GM21786 (cell line): ENCODE data around the gene SYNE3.

ENCODE experiments used
- ATAC-seq: cut with Tn5 transposase; IDR thresholded peaks from one replicate; pipeline ENCODE4 v1.9.1; 2021; ENCODE audit not compliant: unreplicated experiment

SYNE3 gene

DNA sequence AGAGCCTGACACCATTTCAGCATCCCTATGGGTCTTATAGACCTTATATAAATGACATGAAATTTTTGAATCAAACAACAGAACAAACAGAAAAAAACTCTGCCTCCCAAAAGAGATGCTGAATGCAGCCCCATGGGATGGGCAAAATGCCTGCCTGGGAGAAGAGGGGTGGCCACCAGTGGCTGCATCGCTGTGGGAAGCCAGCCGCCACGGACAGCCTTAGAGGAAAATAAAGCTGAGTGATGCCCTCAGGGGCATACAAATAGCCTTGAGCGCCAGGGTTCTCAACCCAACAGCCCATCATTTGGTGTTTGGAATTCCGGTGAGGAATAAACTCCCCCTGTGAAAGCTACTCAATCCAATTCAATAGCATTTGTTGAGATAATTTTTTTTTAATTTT lies 22.9 kb downstream of the SYNE3 start:
- no peak for ATAC-seq

DNA sequence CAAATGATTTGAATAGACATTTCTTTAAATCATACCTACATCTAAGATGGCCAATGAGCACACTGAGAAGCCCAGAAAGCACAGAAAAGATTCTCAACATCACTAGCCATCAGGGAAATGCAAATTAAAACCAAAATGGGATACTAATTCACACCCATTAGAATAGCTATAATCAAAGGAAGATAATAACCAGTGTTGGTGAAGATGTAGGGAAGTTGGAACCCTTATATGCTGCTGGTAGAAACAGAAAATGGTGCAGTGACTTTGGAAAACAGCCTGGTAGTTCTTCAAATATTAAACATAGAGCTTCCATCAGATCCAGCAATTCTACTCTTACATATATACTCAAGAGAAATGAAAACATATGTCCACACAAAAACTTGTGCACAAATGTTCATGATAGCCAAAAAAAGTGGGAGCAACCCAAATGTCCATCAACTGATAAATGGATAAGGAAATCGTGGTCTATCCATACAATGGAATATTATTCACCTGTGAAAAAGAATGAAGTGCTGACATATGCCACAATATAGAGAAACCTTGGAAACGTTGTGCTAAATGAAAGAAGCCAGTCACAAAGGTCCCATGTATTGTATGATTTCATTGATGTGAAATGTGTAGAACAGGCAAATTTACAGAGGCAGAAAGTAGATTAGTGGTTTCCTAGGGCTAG lies 24.4 kb downstream of the SYNE3 start:
- no peak for ATAC-seq

DNA sequence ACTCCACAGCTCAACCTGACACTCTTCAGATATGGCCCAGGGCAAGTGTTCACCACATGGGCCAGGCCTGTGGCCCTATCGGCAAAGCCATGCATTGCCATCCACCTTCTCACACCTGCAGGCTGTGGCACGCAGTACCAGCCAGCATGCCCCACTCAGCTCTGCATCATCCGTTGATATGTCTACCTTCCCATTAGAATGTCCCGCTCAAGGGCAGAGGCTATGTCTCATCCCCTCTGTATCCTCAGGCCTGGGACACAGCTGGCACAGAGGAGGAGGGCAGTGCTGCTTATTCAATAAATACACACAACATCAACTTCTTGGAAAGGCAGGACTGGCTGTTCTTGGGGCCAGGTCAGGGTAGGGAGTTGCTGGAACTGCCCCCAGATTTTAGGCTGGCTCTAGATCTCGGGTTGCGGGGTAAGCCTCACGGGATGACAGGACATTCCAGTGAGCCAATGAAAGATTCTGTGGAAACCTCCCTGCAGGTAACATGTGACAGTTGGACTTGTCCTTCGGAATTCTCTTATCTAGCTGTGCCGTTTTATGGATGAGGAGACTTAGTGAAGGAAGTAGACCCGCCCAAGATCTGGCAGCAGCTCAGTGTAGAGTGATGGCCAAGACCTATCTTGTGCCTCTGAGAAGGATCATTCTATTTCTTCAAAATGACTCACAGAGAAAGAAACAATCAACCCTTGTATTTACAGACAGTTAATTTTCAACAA lies 25.6 kb downstream of the SYNE3 start:
- no peak for ATAC-seq

DNA sequence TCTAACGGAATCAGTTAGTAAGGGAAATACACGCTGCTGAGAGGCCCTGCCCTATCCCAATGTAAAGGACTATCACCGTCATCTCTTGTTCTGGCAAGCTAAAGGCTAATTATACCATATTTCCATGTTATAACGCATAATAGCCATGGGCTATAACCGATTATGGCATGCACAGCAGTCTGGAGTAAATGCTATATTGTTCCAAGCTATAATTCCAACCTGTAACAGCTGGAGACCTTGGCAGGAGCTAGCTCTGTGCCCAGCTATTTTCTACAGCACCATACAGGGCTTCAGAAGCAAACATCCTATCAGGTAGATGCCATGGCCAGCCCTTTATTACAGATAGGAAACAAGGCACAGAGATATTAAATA lies 26.3 kb downstream of the SYNE3 start:
- no peak for ATAC-seq

DNA sequence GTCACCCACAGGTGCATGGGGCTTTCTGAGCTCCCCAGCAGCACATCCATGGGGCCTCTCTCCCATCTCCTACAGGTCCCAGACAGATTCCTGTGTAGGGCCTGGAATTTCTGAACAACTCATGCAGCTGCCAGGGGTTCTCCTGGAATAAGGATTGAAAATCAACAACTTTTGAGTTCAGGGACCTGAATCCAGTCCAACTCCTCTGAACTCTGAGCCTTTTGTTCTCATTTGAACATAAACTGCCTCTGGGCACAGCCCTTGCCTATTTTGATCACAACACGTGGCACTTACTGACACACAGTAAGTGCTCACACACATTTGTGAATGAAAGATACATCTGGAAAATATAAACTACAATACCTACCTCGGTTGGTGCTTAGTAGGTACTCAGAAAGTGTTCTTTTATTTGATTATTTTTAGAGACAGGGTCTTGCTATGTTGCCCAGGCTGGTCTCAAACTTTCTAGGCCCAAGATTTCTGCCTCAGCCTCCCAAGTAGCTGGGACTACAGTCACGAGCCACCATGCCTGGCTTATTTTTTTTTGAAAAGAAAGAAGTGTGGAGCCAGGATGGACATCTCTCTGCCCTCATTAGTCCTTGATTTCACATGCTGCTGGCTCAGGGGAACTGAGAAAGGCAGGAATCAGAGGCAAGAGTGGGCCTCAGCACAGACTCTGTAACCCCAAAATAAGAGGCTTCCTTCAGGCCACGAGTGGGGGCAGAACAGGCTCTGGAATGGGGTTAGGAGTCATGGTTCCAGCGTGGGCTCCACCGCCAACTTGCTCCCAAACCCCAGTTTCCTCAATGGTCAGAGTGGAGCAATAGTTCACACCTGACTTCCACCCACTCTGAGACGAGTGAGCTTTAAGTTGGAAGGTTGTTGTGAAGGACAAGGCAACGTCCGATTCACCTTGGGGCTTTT lies 27.0 kb downstream of the SYNE3 start:
- no peak for ATAC-seq

DNA sequence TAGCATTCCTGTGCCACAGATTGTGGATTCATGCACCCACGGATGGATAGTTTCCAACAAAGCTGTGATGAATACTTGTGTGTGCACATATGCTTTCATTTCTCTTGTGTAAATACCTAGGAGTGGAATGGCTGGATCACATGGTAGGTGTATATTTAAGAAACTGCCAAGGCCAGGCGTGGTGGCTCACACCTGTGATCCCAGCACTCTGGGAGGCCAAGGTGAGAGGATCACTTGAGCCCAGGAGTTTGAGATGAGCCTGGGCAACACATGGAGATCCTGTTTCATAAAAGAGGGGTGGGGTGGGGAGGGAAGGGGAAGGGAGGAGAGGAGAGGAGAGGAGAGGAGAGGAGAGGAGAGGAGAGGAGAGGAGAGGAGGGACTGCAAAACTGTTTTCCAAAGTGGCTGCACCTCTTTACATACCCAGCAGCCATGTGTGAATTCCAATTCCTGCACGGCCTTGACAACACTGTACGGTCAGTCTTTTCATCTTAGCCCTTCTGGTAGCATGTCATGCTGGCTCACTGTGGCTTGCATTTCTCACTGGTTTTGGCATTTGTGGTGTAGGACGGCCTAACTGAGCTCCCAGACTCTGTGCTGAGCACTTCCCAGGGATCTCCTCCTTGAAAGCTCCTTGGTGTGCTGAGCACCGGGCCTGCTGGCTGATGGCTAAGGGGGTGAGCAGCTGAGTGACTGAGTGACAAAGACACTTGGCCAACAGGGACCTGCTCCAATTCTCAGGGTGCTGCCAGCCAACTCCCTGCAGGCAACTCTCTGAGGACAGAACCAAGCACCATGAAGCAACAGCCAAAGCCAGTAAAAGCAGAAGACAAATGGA lies 27.9 kb downstream of the SYNE3 start:
- no peak for ATAC-seq

DNA sequence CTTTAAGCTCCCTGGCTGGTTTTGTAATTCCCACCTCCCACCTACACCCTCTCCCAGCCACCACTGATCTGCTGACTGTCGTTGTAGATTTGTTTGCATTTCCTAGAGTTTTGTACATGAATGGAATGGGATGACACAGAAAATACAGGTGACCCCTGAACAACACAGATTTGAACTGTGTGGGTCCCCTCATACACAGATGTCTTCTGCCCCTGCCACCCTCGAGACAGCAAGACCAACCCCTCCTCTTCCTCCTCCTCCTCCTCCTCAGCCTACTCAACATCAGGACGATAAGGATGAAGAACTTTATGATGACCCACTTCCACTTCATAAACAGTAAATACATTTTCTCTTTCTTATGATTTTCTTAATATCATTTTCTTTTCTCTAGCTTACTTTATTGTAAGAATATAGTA lies 28.8 kb downstream of the SYNE3 start:
- ATAC-seq = no peak

DNA sequence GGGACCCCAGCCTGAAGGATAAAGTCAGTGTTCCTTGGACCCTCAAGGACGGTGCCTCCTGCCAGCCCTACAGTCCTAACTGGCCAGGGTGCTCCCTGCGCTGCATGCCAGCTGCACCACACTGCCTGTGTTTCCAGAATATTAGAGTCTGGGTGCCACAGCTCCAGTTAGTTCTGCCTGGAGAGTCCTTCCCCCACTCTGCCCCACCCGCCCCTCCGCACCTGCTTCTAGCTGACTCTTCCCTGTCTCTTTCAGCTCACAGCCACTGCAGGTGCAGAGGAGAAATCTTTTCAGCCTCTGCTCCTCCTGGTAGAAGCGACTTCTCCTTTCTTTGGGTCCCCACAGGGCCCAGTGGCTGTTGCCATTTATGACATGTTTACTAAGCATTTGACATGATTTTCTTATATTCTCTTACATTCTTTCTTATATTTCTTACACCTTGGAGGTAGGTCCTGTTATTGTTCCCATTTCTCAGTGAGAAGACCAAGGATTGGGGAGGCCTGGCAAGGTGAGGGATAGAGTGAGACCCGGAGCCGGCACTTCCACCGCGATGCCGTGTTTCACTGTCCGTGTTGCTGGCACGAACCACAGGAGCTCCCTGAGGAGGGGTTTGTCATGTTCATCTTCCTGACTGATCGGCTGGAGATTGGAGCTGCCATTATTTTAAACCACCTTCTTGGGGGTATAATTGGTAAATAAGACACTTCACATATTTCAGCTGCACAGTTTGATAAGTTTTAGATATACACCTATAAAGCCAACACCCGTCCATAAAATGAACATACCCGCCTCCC lies 29.4 kb downstream of the SYNE3 start:
- no peak for ATAC-seq

DNA sequence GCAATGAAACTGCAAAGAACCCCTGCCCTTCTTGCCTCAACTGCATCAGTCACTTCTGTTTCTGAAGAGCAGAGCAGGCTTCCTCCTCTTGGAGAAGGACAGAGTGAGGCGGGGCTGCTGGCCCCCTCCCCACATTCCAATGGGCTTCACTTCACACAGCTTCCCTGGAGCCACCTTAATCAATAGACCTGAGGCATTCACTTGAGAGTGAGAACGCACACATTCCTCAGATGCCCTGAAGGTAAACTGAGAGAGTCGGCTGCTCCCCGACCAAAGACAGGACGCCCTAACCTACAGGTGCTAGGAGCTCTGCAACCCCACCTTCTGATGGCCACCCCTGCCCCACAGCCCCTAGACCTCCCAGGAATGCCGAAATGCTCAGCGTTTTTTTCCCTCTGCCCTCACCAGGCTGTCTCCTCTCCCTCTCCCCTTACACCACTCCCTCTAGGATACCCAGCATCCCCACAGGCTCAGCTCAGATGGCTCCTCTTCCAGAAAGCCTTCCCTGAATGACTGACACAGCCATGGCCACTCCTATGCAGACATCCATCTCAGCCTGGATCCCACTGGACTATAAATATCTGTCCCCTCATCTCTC lies 31.1 kb downstream of the SYNE3 start:
- ATAC-seq = no peak

DNA sequence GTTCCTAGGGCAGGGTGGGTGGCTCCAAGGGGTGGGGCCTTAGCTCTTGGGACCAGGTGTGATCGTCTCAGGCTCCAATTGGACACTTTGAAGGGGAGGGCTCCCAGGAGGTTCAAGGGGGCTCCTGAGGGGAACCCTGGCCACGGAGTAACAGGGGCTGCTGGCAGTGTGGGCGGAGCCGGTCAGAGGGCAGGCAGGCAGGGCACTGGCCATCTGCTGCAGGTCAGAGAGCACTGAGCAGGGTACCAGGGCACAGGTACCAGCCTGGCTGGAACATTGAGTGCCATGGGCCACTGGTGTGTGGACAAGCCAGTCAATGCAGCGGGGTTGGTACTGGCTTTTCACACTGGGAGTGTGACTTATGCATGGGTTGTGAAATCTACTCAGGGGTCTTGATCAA lies 32.2 kb downstream of the SYNE3 start:
- ATAC-seq = no peak

DNA sequence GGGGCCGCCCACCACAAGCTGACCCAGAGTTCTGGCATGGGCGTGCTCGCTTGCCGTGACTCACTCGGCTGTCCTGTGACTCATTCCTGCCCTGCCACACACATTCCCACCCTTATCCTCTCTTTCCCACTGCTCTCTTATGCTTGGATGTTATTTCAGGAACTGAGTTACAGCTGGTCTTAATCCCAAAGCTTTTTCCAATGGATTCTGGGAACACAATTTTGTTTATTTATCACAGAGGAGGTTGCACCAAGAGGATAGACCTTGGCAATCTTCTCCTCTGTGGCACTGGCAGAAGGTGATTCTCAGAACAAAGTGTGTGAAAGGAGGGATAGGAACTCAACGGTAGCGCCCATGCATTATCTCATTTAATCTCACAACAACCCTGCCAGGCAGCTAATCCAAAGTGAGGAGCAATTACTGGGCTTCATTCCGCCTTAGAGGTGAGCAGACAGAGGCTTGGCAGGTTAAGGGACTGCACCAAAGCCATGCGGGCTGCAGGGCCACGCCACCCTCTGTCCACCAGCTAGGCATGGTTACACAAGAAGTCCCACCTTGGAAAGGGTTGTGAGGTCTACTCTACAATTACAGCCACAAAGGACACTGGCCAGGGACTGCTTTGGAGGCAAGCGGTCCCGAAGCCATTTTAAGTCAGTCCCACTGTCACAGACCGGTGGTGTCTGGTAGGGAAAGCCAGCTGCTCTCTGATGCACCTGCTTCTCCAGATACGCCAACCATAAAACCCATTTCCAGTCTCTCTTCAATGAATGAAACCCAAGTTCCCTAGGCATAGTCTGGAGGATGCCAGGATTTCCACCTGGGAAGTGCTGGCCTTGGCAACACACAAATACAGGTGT lies 32.9 kb downstream of the SYNE3 start:
- ATAC-seq = no peak

DNA sequence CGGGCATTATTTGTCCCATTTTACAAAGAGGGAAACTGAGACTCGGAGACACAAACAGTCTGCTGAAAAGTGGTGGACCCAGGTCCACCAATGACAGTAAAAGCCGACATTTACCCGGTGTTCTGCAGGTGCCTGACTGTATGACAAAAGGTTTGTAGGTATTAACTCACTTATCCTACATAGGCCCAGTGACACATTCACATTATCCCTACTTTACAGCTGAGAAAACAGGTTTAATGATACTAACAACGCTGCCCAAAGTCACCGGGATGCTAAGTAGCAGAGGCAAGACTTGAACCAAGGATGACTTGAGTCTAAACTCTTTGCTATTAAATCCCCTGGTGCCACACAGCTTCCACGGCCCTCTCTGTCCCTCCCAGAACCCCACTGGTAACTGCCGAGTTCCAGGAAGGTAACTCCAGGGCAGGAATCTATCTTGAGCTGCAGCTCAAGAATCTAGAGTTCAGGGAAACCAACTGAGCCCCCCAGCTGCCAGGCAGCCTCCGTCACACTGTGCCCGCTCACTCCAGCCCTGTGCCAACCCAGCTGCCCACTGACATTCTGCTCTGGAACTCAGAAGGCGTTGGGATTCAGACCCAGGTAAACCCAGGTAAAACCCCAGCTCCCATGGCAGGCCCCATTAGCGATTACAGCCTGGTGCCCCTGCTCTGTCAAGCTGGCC lies 33.7 kb downstream of the SYNE3 start:
- no peak for ATAC-seq

DNA sequence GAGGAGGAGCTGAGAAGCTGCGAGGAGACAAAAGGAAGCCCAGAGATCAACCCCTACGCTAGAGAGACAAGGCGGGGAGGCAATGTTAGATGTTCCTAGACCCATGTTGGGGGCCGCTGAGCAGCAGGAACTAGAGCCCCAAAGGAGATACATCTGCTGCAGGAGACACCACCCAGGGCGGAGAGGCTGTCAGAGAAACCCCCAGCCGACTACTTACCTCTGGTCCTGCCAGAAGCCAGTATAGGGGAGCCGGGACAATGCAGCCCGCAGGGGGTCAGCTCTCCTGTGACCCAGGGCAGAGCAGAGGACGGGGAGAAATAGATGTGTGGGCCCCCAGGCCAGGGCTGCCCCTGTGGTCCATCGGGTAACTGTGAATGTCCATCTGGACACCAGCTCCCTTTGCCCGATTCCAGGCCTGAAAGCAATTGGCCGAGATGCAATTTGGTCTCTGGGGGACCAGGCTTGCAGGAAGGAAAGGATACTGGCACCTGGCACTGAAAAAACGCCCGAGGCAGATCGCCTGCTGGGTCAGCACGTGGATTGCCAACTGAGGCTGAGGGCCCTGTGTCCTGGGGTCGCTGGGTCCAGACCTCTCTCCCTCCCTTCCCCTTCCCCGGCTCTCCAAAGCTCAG lies 34.9 kb downstream of the SYNE3 start:
- ATAC-seq = no peak

DNA sequence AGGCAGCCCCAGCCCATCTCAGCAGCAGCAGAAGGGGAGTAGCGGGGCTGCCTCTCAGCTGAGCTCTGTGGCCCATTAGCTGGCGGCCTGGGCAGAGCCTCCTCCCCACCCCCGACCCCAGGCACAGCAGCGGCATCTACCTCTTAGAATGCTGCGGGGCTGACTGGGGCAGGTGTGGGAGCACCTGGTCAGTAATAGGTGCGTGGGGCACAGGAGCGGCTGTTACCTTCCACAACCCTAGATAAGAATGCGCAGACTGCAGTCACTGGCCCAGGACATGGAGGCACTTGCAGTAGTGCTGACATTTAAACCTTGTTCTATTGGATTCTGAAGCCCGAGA lies 35.6 kb downstream of the SYNE3 start:
- ATAC-seq = no peak

DNA sequence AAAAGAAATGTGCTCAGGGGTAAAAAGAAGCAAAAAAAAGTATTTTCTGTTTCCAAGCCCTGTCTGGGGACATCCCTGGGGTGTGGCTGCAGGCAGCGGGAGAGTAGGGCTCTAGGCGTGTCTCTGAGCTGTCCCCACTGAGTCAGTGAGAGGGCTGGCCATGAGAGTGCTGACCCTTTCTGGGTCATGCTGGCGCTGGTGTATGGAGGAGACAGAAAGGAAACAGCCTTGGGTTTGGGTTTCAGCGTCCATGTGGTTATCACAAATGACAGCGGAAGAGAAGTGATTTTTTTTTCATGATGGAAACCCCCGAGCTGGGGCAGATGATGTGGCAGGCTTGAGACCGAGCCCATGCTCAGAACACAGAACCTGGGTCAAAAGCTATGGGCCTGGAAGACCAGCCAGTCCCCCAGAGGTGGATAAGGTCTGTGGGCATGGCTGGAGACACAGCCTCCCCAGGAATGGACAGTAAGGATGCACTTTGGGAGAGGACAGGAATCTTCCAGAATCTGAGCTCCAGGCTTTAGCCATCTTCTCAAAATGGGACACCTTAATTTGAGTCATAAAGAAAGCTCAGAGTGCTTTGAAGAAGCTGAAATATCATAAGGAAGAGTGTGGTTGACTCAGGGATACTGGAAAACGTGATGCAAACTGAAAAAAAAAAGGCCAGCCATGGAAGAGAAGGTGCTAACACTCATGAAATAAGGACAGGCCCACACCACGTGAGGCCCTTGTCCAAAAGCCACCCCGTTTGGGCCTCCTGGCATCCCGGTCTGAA lies 36.2 kb downstream of the SYNE3 start:
- no peak for ATAC-seq

DNA sequence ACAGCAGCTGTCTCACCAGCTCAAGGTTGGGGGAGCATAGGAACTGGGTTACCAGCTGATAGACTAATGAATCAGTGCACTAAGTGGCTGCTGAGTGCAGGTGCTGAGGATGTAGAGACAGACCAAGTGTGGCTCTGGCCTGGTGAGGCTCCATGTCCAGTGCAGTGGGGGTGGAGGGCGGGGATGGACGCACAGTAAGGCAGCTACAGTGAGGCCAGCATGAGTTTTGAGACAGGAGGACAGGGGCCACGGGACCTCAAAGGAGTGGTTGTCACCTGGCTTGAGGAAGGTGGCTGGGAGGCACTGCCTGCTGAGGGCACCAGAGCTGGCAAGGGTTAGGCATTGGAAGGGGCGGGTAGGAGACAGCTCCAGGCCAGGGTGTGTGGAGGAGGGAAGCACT lies 37.0 kb downstream of the SYNE3 start:
- ATAC-seq = no peak

DNA sequence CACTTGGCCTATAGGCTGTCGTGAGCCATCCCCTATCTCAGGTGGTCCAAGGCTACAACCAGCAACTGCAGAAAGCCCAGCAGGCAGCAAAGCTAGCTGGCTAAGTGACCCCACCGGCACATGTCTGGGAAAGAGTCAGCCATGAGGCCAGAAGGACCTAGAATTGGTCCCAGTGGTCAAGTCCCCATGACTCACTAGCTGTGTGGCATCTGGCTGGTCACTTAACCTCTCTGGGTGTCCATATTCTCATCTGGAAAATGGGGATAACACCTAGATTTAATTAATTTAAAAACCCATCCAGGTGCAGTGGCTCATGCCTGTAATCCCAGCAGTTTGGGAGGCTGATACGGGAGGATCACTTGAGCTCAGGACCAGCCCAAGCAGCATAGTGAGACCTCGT lies 37.6 kb downstream of the SYNE3 start:
- ATAC-seq = no peak
